ENCODE data around the gene ERN1. TPM values are rescaled to one million over a fixed set of nuclear protein-coding genes. Genes with fewer than 3 reads are reported as not detected.

ERN1 gene
- total and polyA plus RNA-seq, 2 of the 8 experiments (the other 6 are each of a cell fraction or from before 2014, with no cell fraction given) = 1.8 to 3.9 TPM

DNA sequence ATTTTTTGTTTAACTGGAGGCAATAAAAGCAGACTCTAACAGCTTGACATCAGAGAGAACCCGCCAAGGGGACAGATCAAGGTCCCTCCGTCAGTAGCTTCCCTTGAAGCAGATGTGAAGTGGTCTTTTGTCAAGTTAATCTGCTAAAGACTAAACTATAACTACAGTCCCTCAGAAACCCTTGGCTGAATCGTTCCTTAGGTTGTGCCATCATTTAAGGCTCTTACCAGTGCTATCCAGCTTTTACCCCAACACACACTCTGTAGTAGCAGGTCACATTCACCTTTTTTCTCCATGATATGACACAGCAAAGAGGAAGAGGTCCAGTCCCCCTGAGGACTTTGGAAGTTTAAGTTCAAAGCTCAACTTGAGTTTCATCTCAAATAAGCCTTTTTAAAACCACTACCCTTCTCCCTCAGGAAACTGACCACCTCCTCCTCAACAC, 49.7 kb downstream of the ERN1 start (continued):
- TF ChIP-seq, protein P1, sequence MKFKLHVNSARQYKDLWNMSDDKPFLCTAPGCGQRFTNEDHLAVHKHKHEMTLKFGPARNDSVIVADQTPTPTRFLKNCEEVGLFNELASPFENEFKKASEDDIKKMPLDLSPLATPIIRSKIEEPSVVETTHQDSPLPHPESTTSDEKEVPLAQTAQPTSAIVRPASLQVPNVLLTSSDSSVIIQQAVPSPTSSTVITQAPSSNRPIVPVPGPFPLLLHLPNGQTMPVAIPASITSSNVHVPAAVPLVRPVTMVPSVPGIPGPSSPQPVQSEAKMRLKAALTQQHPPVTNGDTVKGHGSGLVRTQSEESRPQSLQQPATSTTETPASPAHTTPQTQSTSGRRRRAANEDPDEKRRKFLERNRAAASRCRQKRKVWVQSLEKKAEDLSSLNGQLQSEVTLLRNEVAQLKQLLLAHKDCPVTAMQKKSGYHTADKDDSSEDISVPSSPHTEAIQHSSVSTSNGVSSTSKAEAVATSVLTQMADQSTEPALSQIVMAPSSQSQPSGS (IDR thresholded peaks at IDR 0.05; ENCODE audit: low read length) = no peak
- no peak for TF ChIP-seq RBBP5 (IDR thresholded peaks at IDR 0.05; ENCODE audit: borderline replicate concordance, low read depth, low read length)
- TF ChIP-seq, protein P2, sequence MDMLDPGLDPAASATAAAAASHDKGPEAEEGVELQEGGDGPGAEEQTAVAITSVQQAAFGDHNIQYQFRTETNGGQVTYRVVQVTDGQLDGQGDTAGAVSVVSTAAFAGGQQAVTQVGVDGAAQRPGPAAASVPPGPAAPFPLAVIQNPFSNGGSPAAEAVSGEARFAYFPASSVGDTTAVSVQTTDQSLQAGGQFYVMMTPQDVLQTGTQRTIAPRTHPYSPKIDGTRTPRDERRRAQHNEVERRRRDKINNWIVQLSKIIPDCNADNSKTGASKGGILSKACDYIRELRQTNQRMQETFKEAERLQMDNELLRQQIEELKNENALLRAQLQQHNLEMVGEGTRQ (IDR thresholded peaks at IDR 0.05; ENCODE audit: low read length) = no peak
